HCT116 (cell line): ENCODE results near the gene GATB. TPM values are rescaled to one million over a fixed set of nuclear protein-coding genes. Genes with fewer than 3 reads are reported as not detected.

Source experiments
- ATAC-seq: fragments of 200-7000 bp; cut with Tn5 transposase; 2 replicates; pipeline ENCODE4 v1.9.1; 2020; ENCODE audit warnings: mild to moderate bottlenecking, moderate library complexity
- BruUV-seq: library from RNA; stranded (reverse); fragments of 400-500 nt; replicated peaks from 2 replicates; lab custom pipeline; 2021; lab: Mats Ljungman, UMichigan
- CTCF ChIA-PET: fragments of 300-600 bp; sonication (Branson Sonifier 250); formaldehyde crosslinking; loops from one replicate; lab custom pipeline; 2021; ENCODE audit warnings: antibody characterized with exemption; lab: Charles Lee
- POLR2A ChIA-PET: fragments of 300-600, 350-600 bp; sonication (Branson Sonifier 250); formaldehyde crosslinking; loops from one replicate; lab custom pipeline; 2021; ENCODE audit warnings: antibody characterized with exemption; lab: Charles Lee
- RAD21 ChIA-PET, 2 experiments: fragments of 300-600 bp; sonication (Branson Sonifier 250); formaldehyde crosslinking; loops; one replicate each; lab custom pipeline; 2023; ENCODE audit warnings: low total read pairs in 2 of 2; ENCODE audit not compliant: uncharacterized antibody in 2 of 2, unreplicated experiment in 2 of 2, low non-redundant PET in 1 of 2; lab: Charles Lee
- DNase-seq: peaks from one replicate; pipeline ENCODE4 v3.0.0-alpha.2; 2010; ENCODE audit warnings: low read depth, low spot score
- H2AFZ ChIP-seq: fragments of 200-600 bp; shearing (Covaris generic), sonication (generic); 2 replicates; pipeline ENCODE4 v1.6.1; 2017; ENCODE audit warnings: low read depth, mixed run types, mixed read lengths, antibody characterized with exemption, low read length; ENCODE audit not compliant: poor library complexity, severe bottlenecking
- H3K27ac ChIP-seq: 2 replicates; pipeline ENCODE4 v1.5.1; 2012; ENCODE audit warnings: low read depth, low read length
- H3K27me3 ChIP-seq: fragments of 200-600 bp; sonication (generic); 2 replicates; pipeline ENCODE4 v1.6.1; 2016; ENCODE audit warnings: mixed run types, low read length, mixed read lengths; ENCODE audit not compliant: insufficient read depth
- H3K36me3 ChIP-seq, 2 experiments: fragments of 200-500 bp in 1 of 2; fragments of 200-600 bp in 1 of 2; sonication (Bioruptor generic) in 1 of 2; sonication (generic) in 1 of 2; 2 replicates each; pipeline versions ENCODE4 v1.5.1 to v1.6.1; 2014 to 2016; ENCODE audit warnings: low read length in 2 of 2, inconsistent platforms in 1 of 2, mixed read lengths in 1 of 2, mixed run types in 1 of 2; ENCODE audit not compliant: insufficient read depth in 2 of 2, control insufficient read depth in 1 of 2
- H3K4me1 ChIP-seq, 2 experiments: fragments of 200-600 bp in 1 of 2; sonication (generic) in 1 of 2; 2 replicates each; pipeline versions ENCODE4 v1.5.1 to v1.6.1; 2012 to 2017; ENCODE audit warnings: low read length in 2 of 2, inconsistent platforms in 1 of 2, mild to moderate bottlenecking in 1 of 2, mixed read lengths in 1 of 2, mixed run types in 1 of 2, moderate library complexity in 1 of 2; ENCODE audit not compliant: insufficient read depth in 2 of 2, control insufficient read depth in 1 of 2
- H3K4me2 ChIP-seq: fragments of 200-600 bp; sonication (generic); 2 replicates; pipeline ENCODE4 v1.6.1; 2017; ENCODE audit warnings: mixed run types, low read length, mixed read lengths
- H3K4me3 ChIP-seq, 2 experiments: fragments of 200-600 bp in 1 of 2; sonication (generic) in 1 of 2; replicated peaks in 1 of 2; 2 replicates each; pipeline ENCODE4 v1.5.1; 2011 to 2016; ENCODE audit warnings: low read length in 2 of 2, control low read depth in 1 of 2, low read depth in 1 of 2, mild to moderate bottlenecking in 1 of 2, mixed read lengths in 1 of 2, mixed run types in 1 of 2
- H3K79me2 ChIP-seq: fragments of 200-600 bp; sonication (generic); 2 replicates; pipeline ENCODE4 v1.6.1; 2017; ENCODE audit warnings: mild to moderate bottlenecking, mixed run types, low read length, moderate library complexity, mixed read lengths; ENCODE audit not compliant: insufficient read depth
- H3K9ac ChIP-seq: fragments of 200-600 bp; sonication (generic); 2 replicates; pipeline ENCODE4 v1.6.1; 2016; ENCODE audit warnings: low read length, mixed read lengths
- H3K9me2 ChIP-seq: fragments of 200-600 bp; sonication (generic), shearing (Covaris generic); 2 replicates; pipeline ENCODE4 v1.6.1; 2017; ENCODE audit warnings: mixed run types, mild to moderate bottlenecking, moderate library complexity; ENCODE audit not compliant: insufficient read depth
- H3K9me3 ChIP-seq, 2 experiments: fragments of 200-500 bp in 1 of 2; fragments of 200-600 bp in 1 of 2; sonication (Bioruptor generic) in 1 of 2; sonication (generic) in 1 of 2; 2 replicates each; pipeline ENCODE4 v1.6.1; 2014 to 2017; ENCODE audit warnings: low read length in 2 of 2, mixed read lengths in 2 of 2, inconsistent platforms in 1 of 2, low read depth in 1 of 2, mild to moderate bottlenecking in 1 of 2, mixed run types in 1 of 2, moderate library complexity in 1 of 2; ENCODE audit not compliant: control insufficient read depth in 1 of 2, insufficient read depth in 1 of 2
- H4K20me1 ChIP-seq: fragments of 200-600 bp; sonication (generic), shearing (Covaris generic); 2 replicates; pipeline ENCODE4 v1.6.1; 2017; ENCODE audit warnings: mixed run types, mild to moderate bottlenecking, moderate library complexity; ENCODE audit not compliant: insufficient read depth
- EZH2 ChIP-seq: fragments of 200-600 bp; sonication (generic); IDR thresholded peaks from 2 replicates; pipeline ENCODE4 v1.6.1; 2017; ENCODE audit warnings: antibody characterized with exemption, mixed run types
- EZH2phosphoT487 ChIP-seq: fragments of 200-600 bp; IDR thresholded peaks from 2 replicates; pipeline ENCODE4 v1.6.1; 2018; ENCODE audit warnings: antibody characterized with exemption, borderline replicate concordance
- POLR2AphosphoS5 ChIP-seq: IDR thresholded peaks from 2 replicates; pipeline ENCODE4 v1.6.1; 2011; ENCODE audit warnings: mild to moderate bottlenecking, low read depth, low read length, moderate library complexity
- intact Hi-C: fragments of 100-400 bp; cut with micrococcal nuclease; formaldehyde crosslinking; loops from 2 replicates; pipeline ENCODE4 v1.10.0; 2022
- total RNA-seq: library from RNA; stranded (reverse); gene quantifications from one replicate; pipeline ENCODE4 v1.2.1, GENCODE V29; 2021; ENCODE audit not compliant: unreplicated experiment
- TF ChIP-seq, protein P1 (sequence below): IDR thresholded peaks from 2 replicates; pipeline ENCODE4 v1.6.1; 2012

Gene GATB
- total RNA-seq, 1 experiment from 2014 or later = 29.3 TPM

GRCh38 chr4:151665785-151666127 lies 95.1 kb downstream of the GATB start:
- ChIA-PET POLR2A (no interaction called here), RAD21 (no interaction called here), CTCF (no interaction called here)
- Histone ChIP-seq H3K9ac (no peak overlapping the region), H3K79me2 (no peaks in the 10 kb centered on the region), H2AFZ (no peak overlapping the region), H3K9me2 (no peaks in the 10 kb centered on the region), H3K4me2 (no peak overlapping the region), H4K20me1 (no peaks in the 10 kb centered on the region), H3K27me3 (no peaks in the 10 kb centered on the region), H3K4me1 (no peaks in the 10 kb centered on the region), H3K4me3 (no peak overlapping the region), H3K27ac (no peak overlapping the region), H3K9me3 (no peaks in the 10 kb centered on the region), H3K36me3 (no peaks in the 10 kb centered on the region)
- no TSS peak for BruUV-seq
- intact Hi-C loops = no loop called here
- ATAC-seq (no peak), DNase-seq (no peak)
- TF ChIP-seq EZH2phosphoT487 (no peak), EZH2 (no peak)

DNA sequence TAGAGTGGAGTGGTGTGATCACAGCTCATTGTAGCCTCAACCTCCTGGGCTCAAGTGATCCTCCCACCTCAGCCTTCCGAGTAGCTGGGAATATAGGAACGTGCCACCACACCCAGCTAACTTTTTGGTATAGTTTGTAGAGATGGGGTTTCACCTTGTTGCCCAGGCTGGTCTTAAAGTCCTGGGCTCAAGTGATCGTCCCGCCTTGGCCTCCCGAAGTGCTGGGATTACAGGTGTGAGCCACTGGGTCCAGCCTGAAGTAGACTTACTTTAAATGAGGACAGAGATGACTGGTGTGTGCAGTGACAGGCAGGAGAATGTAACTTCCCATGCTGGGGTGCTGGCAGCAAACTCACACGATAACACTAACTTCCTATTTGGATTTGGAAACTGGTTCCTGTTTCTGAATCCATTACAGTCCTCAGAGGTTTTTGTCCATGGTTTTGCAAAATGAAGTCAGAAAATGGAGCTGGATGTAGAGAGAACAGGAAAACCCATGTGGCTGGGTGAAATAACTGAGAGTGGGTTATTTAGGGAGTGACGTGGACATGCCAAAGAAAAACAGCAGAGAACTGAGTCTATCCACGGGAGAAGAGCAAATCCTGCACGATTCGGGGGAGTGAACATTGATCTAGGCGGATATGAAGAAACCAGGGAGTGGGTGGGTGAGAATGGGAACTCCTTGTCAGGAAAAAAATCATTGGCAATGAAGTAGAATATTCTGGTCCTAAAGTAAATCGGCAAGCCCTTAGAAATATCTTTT lies 95.6 kb downstream of the GATB start:
- DNase-seq (no peak), ATAC-seq (no peak)
- intact Hi-C loops = no loop called here
- H3K4me3 ChIP-seq = no peak overlapping the region
- ChIA-PET CTCF (no interaction called here), RAD21 (no interaction called here), POLR2A (no interaction called here)
- no peak overlapping the region for H3K27ac ChIP-seq
- no peaks in the 10 kb centered on the region for H3K9me2 ChIP-seq
- no peaks in the 10 kb centered on the region for H4K20me1 ChIP-seq
- H3K27me3 ChIP-seq = no peaks in the 10 kb centered on the region
- H3K4me1 ChIP-seq = no peaks in the 10 kb centered on the region
- no peak overlapping the region for H3K4me2 ChIP-seq
- H2AFZ ChIP-seq = no peak overlapping the region
- BruUV-seq = no TSS peak
- H3K9me3 ChIP-seq = no peaks in the 10 kb centered on the region
- TF ChIP-seq POLR2AphosphoS5 = no peak
- TF ChIP-seq, protein P1, sequence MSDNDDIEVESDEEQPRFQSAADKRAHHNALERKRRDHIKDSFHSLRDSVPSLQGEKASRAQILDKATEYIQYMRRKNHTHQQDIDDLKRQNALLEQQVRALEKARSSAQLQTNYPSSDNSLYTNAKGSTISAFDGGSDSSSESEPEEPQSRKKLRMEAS = no peak
- no peaks in the 10 kb centered on the region for H3K36me3 ChIP-seq
- H3K79me2 ChIP-seq = no peaks in the 10 kb centered on the region
- no peak overlapping the region for H3K9ac ChIP-seq
